ENCODE measurements around the gene GGA2.
A peak's percentile ranks its signal among the peaks of the same experiment; 100 is the strongest.
"Not testable (repeated sequence)": the region's sequence is repeated elsewhere in the genome, so short reads cannot be mapped to it uniquely, and the experiment has no call there.

Gene GGA2, protein sequence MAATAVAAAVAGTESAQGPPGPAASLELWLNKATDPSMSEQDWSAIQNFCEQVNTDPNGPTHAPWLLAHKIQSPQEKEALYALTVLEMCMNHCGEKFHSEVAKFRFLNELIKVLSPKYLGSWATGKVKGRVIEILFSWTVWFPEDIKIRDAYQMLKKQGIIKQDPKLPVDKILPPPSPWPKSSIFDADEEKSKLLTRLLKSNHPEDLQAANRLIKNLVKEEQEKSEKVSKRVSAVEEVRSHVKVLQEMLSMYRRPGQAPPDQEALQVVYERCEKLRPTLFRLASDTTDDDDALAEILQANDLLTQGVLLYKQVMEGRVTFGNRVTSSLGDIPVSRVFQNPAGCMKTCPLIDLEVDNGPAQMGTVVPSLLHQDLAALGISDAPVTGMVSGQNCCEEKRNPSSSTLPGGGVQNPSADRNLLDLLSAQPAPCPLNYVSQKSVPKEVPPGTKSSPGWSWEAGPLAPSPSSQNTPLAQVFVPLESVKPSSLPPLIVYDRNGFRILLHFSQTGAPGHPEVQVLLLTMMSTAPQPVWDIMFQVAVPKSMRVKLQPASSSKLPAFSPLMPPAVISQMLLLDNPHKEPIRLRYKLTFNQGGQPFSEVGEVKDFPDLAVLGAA
- total RNA-seq, result 117 to 165 (median 136) reads per million in 3 donors

DNA sequence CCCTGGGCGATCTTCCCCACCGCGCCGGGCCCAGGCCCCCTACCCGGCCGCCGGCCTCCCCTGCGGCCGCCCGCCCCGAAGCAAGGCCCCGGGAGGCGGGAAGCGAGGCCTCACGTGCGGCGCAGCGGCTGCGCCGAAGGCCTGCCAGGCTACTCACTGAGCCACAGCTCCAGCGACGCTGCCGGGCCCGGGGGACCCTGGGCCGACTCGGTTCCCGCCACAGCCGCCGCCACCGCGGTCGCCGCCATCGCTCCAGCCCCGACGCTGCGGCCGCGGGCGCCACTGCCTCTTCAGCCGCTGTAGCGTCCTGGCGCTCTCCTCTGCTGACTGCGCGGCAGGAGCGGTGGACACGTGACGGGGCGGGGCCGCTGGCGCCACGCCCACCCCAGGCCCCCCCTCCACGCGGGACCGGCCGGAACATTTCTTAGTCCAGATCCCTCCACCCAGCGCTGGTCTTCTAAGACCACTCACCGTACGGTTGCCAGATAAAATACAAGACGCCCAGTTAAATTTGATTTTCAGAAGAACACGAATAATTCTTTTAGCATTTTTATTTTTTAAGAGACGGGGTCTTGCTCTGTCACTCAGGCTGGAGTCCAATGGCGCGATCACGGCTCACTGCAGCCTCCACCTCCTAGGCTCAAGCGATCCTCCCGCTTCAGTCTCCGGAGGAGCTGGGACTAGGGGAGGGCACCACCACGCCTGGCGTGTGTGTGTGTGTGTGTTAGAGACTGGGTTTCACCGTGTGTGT is at the start of gene GGA2:
GGA2 (minus strand) TSS at position 331 of the 751 bp plus-strand sequence; CDS start at position 248, 83 bp downstream.
- H3K4me1 ChIP-seq (ENCODE audit: control insufficient read depth, insufficient read depth, low read length, poor library complexity, severe bottlenecking), result peaks cover 42% of the 10 kb centered on the region

DNA sequence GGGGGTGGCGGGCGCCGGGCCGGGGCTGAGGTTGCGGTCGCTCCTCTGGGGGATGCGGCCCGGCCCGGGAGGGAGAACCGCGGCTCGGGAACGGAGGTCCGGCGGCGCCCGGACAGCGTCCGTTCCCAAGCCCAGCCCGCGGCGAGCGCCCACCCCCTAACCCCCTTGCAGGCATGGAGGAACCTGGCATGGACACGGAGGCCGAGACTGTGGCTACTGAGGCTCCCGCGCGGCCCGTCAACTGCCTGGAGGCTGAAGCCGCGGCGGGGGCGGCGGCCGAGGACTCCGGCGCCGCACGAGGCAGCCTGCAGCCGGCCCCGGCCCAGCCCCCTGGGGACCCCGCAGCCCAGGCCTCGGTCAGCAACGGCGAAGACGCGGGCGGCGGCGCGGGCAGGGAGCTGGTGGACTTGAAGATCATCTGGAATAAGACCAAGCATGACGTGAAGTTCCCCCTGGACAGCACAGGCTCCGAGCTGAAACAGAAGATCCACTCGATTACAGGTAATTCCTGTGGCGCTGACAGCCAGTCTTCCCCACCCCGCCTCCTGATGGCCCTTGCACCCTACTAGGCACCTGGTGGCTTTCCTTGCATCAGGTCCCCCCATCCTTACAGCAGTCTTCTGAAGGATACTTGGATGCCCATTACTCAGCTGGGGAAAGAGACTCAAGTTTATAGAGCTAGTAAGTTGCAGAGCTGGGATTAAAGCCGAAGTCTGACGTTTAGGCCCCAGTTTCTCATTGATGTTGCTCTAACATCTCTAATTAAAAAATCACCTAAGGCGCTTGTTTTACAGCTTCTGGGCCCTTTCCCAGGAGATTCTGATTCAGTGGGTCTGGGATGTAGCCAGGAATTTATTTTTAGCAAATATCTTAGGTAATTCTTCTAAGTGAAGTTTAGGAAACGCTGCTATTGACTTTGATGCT is 47.7 kb upstream of the GGA2 start:
- Histone ChIP-seq H3K4me3 (ENCODE audit: insufficient read depth, low read depth, low read length, poor library complexity, severe bottlenecking) (peak overlapping the region; percentile 78), H3K36me3 (ENCODE audit: control insufficient read depth, insufficient read depth, low read length) (peaks cover 15% of the 10 kb centered on the region), H3K27me3 (replicated peaks; ENCODE audit: control insufficient read depth, insufficient read depth, low read length, poor library complexity, severe bottlenecking) (no peaks in the 10 kb centered on the region), H3K9me3 (ENCODE audit: control insufficient read depth, low read length) (no peaks in the 10 kb centered on the region), H3K27ac (ENCODE audit: insufficient read depth, low read length, poor library complexity, severe bottlenecking) (peak overlapping the region; percentile 80), H3K4me1 (ENCODE audit: control insufficient read depth, insufficient read depth, low read length, poor library complexity, severe bottlenecking) (peaks cover 13% of the 10 kb centered on the region)
- DNase-seq, result peak in 1 of 3 donors; percentile 2

More for the DNA sequence above, at the start of gene GGA2:
- Histone ChIP-seq H3K9me3 (ENCODE audit: control insufficient read depth, low read length) (no peaks in the 10 kb centered on the region), H3K27me3 (replicated peaks; ENCODE audit: control insufficient read depth, insufficient read depth, low read length, poor library complexity, severe bottlenecking) (no peaks in the 10 kb centered on the region), H3K27ac (ENCODE audit: insufficient read depth, low read length, poor library complexity, severe bottlenecking) (peak within 1 kb of the TSS; percentile 66), H3K36me3 (ENCODE audit: control insufficient read depth, insufficient read depth, low read length) (no peaks in the 10 kb centered on the region), H3K4me3 (ENCODE audit: insufficient read depth, low read depth, low read length, poor library complexity, severe bottlenecking) (peak within 1 kb of the TSS; percentile 65)
- peak; percentile 59 to 75 (median 69) for DNase-seq

DNA sequence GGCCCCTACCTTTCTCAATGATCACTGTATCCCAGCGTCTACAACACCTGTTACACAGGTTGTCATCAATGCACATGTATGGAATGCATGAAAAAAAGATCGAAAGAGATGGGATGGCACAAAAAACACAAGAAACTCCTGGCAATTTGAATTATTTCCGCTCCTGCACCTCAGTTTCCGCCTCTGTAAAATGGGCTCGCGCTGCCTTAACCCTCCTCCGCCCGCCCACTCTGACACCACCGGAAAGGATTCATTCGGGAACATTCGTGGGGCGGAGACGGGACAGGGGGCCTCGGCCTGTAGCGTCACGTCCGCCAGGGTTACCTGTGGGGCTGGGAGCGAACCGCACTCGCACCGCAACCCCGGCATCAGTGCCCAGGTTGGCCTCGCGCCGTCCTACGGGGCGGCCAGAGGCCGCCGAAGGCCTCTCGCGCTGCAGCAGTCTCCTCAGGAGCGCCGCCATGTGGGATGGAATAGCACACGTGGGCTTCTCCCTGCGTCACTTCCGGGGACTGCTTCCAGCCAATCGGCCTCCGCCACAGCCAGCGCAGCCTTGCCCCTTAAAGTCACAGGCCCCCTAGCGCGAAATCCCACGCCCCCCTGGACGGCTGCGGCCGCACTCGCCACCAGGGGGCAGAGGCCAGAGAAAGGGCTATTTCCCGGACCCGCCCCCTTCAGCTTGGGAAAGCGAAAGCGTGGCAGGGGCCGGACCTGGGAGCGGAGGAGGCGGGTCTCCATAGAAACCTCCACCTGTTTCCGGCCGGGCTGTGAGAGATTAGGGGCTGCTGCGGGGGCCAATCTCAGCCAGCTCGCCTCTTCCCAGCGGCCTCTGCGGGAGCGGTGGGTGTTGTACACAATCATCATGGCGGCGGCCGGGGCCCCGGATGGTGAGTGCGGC is 46.8 kb upstream of the GGA2 start, which contains the start of the genes EARS2 and UBFD1:
EARS2 (minus strand) TSS at position 470 of the 898 bp plus-strand sequence; CDS start at position 463, 7 bp downstream.
UBFD1 (plus strand) TSS at position 847 of the 898 bp plus-strand sequence; CDS start at position 863, 16 bp downstream.
- Histone ChIP-seq H3K27ac (ENCODE audit: insufficient read depth, low read length, poor library complexity, severe bottlenecking) (peak within 1 kb of the TSS; percentile 80), H3K36me3 (ENCODE audit: control insufficient read depth, insufficient read depth, low read length) (peaks cover 6% of the 10 kb centered on the region), H3K4me1 (ENCODE audit: control insufficient read depth, insufficient read depth, low read length, poor library complexity, severe bottlenecking) (peaks cover 13% of the 10 kb centered on the region), H3K27me3 (replicated peaks; ENCODE audit: control insufficient read depth, insufficient read depth, low read length, poor library complexity, severe bottlenecking) (no peaks in the 10 kb centered on the region), H3K9me3 (ENCODE audit: control insufficient read depth, low read length) (no peaks in the 10 kb centered on the region), H3K4me3 (ENCODE audit: insufficient read depth, low read depth, low read length, poor library complexity, severe bottlenecking) (peak within 1 kb of the TSS; percentile 78)
- peak; percentile 89 to 91 (median 91) for DNase-seq

DNA sequence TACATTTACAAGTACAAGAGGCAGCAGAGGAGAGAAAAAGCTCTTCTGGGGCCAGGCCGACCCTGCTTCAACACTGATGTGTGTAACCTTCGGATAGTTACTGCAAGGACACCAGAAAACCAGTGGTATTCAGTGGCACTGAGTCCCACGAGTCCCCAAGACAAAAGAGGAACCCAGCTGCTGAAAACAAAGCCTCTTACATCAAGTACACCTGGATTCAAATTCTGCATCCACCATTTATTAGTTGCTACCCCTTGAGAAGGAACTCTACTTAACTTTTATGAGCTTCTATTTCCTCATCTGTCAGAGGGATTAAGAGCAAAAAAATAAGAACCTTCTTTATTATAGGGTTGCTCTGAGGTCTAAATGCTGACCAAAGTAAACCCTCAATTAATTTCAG is 44.2 kb upstream of the GGA2 start:
- H3K4me1 ChIP-seq (ENCODE audit: control insufficient read depth, insufficient read depth, low read length, poor library complexity, severe bottlenecking), result peaks cover 13% of the 10 kb centered on the region
- H3K9me3 ChIP-seq (ENCODE audit: control insufficient read depth, low read length), result no peaks in the 10 kb centered on the region
- H3K36me3 ChIP-seq (ENCODE audit: control insufficient read depth, insufficient read depth, low read length), result peaks cover 23% of the 10 kb centered on the region
- H3K4me3 ChIP-seq (ENCODE audit: insufficient read depth, low read depth, low read length, poor library complexity, severe bottlenecking), result no peak overlapping the region
- H3K27ac ChIP-seq (ENCODE audit: insufficient read depth, low read length, poor library complexity, severe bottlenecking), result no peak overlapping the region
- no peak for DNase-seq
- H3K27me3 ChIP-seq (replicated peaks; ENCODE audit: control insufficient read depth, insufficient read depth, low read length, poor library complexity, severe bottlenecking), result no peaks in the 10 kb centered on the region

DNA sequence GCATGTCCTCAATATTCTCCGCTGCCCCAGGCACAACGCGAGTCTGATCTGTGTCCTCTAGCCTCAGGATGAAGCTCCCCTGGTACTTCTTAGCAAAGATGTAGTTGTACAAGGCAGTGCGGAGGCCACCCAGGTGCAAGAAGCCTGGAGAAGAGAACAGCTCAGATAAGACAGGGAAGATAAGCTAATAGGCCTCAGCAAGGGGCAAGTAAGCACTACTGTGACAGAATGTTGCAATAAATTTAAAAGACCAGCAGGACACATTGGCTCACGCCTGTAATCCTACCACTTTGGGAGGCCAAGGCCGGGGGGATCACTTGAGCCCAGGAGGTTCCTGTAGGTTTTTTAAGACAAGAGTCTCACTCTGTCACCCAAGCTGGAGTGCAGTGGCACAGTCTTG is 41.9 kb upstream of the GGA2 start:
- Histone ChIP-seq H3K27me3 (replicated peaks; ENCODE audit: control insufficient read depth, insufficient read depth, low read length, poor library complexity, severe bottlenecking) (no peaks in the 10 kb centered on the region), H3K4me3 (ENCODE audit: insufficient read depth, low read depth, low read length, poor library complexity, severe bottlenecking) (no peak overlapping the region), H3K36me3 (ENCODE audit: control insufficient read depth, insufficient read depth, low read length) (peaks cover 37% of the 10 kb centered on the region), H3K4me1 (ENCODE audit: control insufficient read depth, insufficient read depth, low read length, poor library complexity, severe bottlenecking) (no peaks in the 10 kb centered on the region), H3K27ac (ENCODE audit: insufficient read depth, low read length, poor library complexity, severe bottlenecking) (no peak overlapping the region), H3K9me3 (ENCODE audit: control insufficient read depth, low read length) (no peaks in the 10 kb centered on the region)
- no peak for DNase-seq

DNA sequence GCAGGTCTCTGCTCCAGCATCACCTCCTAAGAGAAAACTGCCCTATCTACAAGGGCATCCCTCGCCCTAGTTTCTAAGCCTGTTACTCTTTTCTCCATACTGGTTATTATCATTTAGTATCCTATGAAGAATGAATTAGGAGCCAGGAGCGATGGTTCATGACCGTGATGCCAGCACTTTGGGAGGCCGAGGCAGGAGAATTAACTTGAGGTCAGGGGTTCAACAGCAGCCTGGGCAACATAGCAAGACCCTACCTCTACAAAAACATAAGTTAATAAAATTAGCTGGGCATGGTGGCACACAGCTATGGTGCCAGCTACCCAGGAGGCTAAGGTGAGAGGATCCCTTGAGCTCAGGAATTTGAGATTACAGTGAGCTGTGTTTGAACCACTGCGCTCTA is 39.6 kb upstream of the GGA2 start:
- Histone ChIP-seq H3K9me3 (ENCODE audit: control insufficient read depth, low read length) (no peaks in the 10 kb centered on the region), H3K36me3 (ENCODE audit: control insufficient read depth, insufficient read depth, low read length) (peaks cover 53% of the 10 kb centered on the region), H3K27ac (ENCODE audit: insufficient read depth, low read length, poor library complexity, severe bottlenecking) (no peak overlapping the region), H3K27me3 (replicated peaks; ENCODE audit: control insufficient read depth, insufficient read depth, low read length, poor library complexity, severe bottlenecking) (no peaks in the 10 kb centered on the region), H3K4me3 (ENCODE audit: insufficient read depth, low read depth, low read length, poor library complexity, severe bottlenecking) (no peak overlapping the region), H3K4me1 (ENCODE audit: control insufficient read depth, insufficient read depth, low read length, poor library complexity, severe bottlenecking) (no peaks in the 10 kb centered on the region)
- no peak for DNase-seq

DNA sequence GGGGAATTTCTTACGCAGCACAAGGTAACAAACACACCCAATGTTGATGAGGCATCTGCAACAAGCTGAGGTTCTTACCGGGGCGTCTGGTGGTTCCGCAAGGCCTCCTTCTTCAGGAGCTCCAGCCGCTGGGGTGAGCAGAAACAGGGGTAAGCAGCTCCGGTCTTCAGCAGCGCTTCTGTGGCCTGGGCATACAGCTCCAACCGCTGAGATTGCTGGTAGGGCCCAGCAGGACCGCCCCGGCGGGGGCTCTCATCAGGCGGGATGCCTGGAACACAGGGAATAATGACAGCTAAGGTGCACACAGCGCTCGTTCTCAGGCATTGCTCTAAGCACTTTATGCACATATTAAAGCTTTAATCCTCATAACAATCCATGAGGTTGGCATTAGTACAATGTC is 34.1 kb upstream of the GGA2 start:
- H3K27me3 ChIP-seq (replicated peaks; ENCODE audit: control insufficient read depth, insufficient read depth, low read length, poor library complexity, severe bottlenecking), result no peaks in the 10 kb centered on the region
- DNase-seq, result no peak
- no peaks in the 10 kb centered on the region for H3K9me3 ChIP-seq (ENCODE audit: control insufficient read depth, low read length)
- peaks cover 49% of the 10 kb centered on the region for H3K36me3 ChIP-seq (ENCODE audit: control insufficient read depth, insufficient read depth, low read length)
- H3K27ac ChIP-seq (ENCODE audit: insufficient read depth, low read length, poor library complexity, severe bottlenecking), result no peak overlapping the region
- H3K4me1 ChIP-seq (ENCODE audit: control insufficient read depth, insufficient read depth, low read length, poor library complexity, severe bottlenecking), result no peaks in the 10 kb centered on the region
- no peak overlapping the region for H3K4me3 ChIP-seq (ENCODE audit: insufficient read depth, low read depth, low read length, poor library complexity, severe bottlenecking)

DNA sequence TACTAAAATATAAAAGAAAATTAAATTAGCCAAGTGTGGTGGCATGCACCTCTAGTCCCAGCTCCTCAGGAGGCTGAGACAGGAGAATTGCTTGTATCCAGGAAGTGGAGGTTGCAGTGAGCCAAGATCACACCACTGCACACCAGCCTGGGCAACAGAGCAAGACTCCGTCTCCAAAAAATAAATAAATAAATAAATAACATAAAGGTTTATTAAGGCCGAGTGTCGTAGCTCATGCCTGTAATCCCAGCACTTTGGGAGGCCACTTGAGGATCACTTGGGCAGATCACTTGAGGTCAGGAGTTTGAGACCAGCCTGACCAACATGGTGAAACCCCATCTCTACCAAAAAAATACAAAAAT is 30.5 kb upstream of the GGA2 start:
- H3K4me3 ChIP-seq (ENCODE audit: insufficient read depth, low read depth, low read length, poor library complexity, severe bottlenecking); H3K4me1 ChIP-seq (ENCODE audit: control insufficient read depth, insufficient read depth, low read length, poor library complexity, severe bottlenecking): not testable (repeated sequence)

More for the DNA sequence above, 30.5 kb upstream of the GGA2 start:
- peaks cover 29% of the 10 kb centered on the region for H3K36me3 ChIP-seq (ENCODE audit: control insufficient read depth, insufficient read depth, low read length)
- H3K27ac ChIP-seq (ENCODE audit: insufficient read depth, low read length, poor library complexity, severe bottlenecking); H3K9me3 ChIP-seq (ENCODE audit: control insufficient read depth, low read length); DNase-seq; H3K27me3 ChIP-seq (replicated peaks; ENCODE audit: control insufficient read depth, insufficient read depth, low read length, poor library complexity, severe bottlenecking): not testable (repeated sequence)

Measured in effector memory CD4-positive, alpha-beta T cell (primary cell).